GM18909 (cell line): Measurements from ENCODE around the gene OSBPL6.

Source experiments
- ATAC-seq: cut with Tn5 transposase; IDR thresholded peaks from one replicate; pipeline ENCODE4 v1.9.1; 2021; ENCODE audit warnings: mild to moderate bottlenecking; ENCODE audit not compliant: unreplicated experiment, poor library complexity

Gene OSBPL6

GRCh38 chr2:178267660-178268059, 73.3 kb downstream of the OSBPL6 start:
- no peak for ATAC-seq

GRCh38 chr2:178268435-178268834, 74.1 kb downstream of the OSBPL6 start:
- ATAC-seq: no peak

- ATAC-seq: no peak
These were observed 75.3 kb downstream of the OSBPL6 start for GRCh38 chr2:178269438-178270224.

- ATAC-seq: no peak
These were observed 76.0 kb downstream of the OSBPL6 start for GRCh38 chr2:178270338-178270737.

- no peak for ATAC-seq
These were observed 76.8 kb downstream of the OSBPL6 start for GRCh38 chr2:178271094-178271493.

GRCh38 chr2:178271629-178272333, 77.5 kb downstream of the OSBPL6 start:
- ATAC-seq: no peak

- ATAC-seq: no peak
These were observed 79.6 kb downstream of the OSBPL6 start for GRCh38 chr2:178273787-178274360.

- no peak for ATAC-seq
These were observed 81.3 kb downstream of the OSBPL6 start for GRCh38 chr2:178275600-178275999.

GRCh38 chr2:178277741-178278197, 83.5 kb downstream of the OSBPL6 start:
- no peak for ATAC-seq

- ATAC-seq: no peak
These were observed 84.8 kb downstream of the OSBPL6 start for GRCh38 chr2:178279142-178279541.

GRCh38 chr2:178279636-178280035, 85.3 kb downstream of the OSBPL6 start:
- ATAC-seq: no peak

GRCh38 chr2:178280244-178280852, 86.0 kb downstream of the OSBPL6 start:
- peak; percentile 91 for ATAC-seq

GRCh38 chr2:178282075-178282815, 87.9 kb downstream of the OSBPL6 start:
- ATAC-seq: no peak

GRCh38 chr2:178283341-178283918, 89.1 kb downstream of the OSBPL6 start:
- no peak for ATAC-seq

GRCh38 chr2:178284613-178285286, 90.4 kb downstream of the OSBPL6 start:
- ATAC-seq: no peak

- ATAC-seq: no peak
These were observed 90.9 kb downstream of the OSBPL6 start for GRCh38 chr2:178285287-178285615.

- ATAC-seq: no peak
These were observed 92.3 kb downstream of the OSBPL6 start for GRCh38 chr2:178286636-178287035.

GRCh38 chr2:178287652-178288344, 93.5 kb downstream of the OSBPL6 start:
- no peak for ATAC-seq

- no peak for ATAC-seq
These were observed 97.4 kb downstream of the OSBPL6 start for GRCh38 chr2:178291703-178292102.
